Activated T-helper 17 cell treated with anti-CD3 and anti-CD28 coated beads, Interleukin-2, amount 50 U/mL, for 72 hours (primary cell): ENCODE measurements around the gene VCAN. TPM values are rescaled to one million over a fixed set of nuclear protein-coding genes. Genes with fewer than 3 reads are reported as not detected.
A peak's percentile ranks its signal among the peaks of the same experiment; 100 is the strongest.

Source experiments
- ATAC-seq: fragments of 150-1000 bp; cut with Tn5 transposase; replicated peaks from 2 replicates; pipeline ENCODE4 v1.10.0; 2021; ENCODE audit warnings: mild to moderate bottlenecking, moderate library complexity
- H3K27ac Mint-ChIP-seq: one replicate; pipeline ENCODE4 v1.8.0; 2022; ENCODE audit warnings: mixed read lengths
- H3K27me3 Mint-ChIP-seq: one replicate; pipeline ENCODE4 v1.8.0; 2022; ENCODE audit warnings: mixed read lengths
- H3K36me3 Mint-ChIP-seq: one replicate; pipeline ENCODE4 v1.8.0; 2022; ENCODE audit warnings: low read depth, mild to moderate bottlenecking, mixed read lengths
- H3K4me1 Mint-ChIP-seq: one replicate; pipeline ENCODE4 v1.8.0; 2022; ENCODE audit warnings: mixed read lengths
- H3K4me3 Mint-ChIP-seq: one replicate; pipeline ENCODE4 v1.8.0; 2022; ENCODE audit warnings: mild to moderate bottlenecking, mixed read lengths
- H3K9me3 Mint-ChIP-seq: one replicate; pipeline ENCODE4 v1.8.0; 2022; ENCODE audit warnings: mixed read lengths
- total RNA-seq, 2 donors: library from RNA; stranded (reverse); gene quantifications; one replicate each; pipeline ENCODE4 v1.2.3, GENCODE V29; 2022

The VCAN gene
- total RNA-seq, 2 donors from 2014 or later: 0.13 TPM; not detected in 1

DNA sequence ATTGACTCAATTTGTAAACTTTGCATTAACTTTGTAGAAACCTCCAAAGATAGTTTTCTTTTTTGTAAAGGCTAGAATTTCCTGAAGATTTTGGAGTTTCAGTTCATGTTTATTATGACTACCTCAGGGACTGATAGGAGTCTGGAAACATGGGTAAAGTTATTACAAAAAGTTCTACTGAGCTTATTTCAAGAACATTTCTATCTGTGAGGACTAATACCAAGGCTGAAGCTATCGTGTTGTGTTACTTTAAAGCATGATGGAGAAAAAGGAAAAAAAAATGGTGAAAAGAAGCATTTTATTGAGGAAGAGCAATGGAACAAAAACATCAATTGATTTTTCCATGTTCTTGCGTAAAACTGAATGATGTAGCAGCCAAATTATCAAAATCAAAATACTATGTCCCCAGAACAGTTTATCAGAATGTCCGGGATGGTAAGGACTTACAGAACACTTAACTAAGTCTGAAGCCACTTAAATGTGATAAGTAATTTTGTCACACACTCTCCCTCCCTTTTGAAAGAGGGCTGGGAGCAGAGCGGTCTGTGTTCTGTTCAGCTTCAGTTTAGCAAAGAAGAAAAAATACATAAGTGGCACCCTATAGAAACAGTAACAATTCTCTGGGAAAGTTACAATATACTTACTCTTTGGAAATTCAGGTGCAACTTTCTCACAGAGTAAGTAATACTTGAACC, 25.1 kb upstream of the VCAN start:
- Mint-ChIP-seq H3K4me1 (no peaks in the 10 kb centered on the region), H3K4me3 (no peak overlapping the region), H3K27me3 (peaks cover 10% of the 10 kb centered on the region), H3K27ac (no peak overlapping the region), H3K36me3 (no peaks in the 10 kb centered on the region), H3K9me3 (no peaks in the 10 kb centered on the region)
- ATAC-seq: no peak

DNA sequence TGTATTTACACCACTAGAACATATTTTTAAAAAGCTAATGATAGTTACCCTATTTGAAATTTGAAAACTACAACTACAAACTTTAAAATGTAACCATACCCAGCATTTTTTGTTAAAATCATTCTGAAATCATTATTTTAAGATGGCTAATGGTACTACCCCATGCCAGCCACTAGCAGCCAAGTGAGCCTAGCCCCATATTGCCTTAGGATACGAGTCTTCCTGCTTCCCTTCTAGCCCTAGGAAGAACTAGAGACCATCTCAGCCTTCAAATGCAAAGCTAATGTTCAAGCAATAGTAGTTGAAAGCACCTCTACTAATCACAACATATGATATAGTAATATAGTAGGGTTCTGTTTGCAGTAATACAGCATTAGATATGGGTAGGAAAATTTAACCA, 24.0 kb upstream of the VCAN start:
- Mint-ChIP-seq H3K36me3 (no peaks in the 10 kb centered on the region), H3K27me3 (peaks cover 16% of the 10 kb centered on the region), H3K9me3 (peaks cover under 1% of the 10 kb centered on the region), H3K4me1 (no peaks in the 10 kb centered on the region), H3K27ac (no peak overlapping the region), H3K4me3 (no peak overlapping the region)
- no peak for ATAC-seq

DNA sequence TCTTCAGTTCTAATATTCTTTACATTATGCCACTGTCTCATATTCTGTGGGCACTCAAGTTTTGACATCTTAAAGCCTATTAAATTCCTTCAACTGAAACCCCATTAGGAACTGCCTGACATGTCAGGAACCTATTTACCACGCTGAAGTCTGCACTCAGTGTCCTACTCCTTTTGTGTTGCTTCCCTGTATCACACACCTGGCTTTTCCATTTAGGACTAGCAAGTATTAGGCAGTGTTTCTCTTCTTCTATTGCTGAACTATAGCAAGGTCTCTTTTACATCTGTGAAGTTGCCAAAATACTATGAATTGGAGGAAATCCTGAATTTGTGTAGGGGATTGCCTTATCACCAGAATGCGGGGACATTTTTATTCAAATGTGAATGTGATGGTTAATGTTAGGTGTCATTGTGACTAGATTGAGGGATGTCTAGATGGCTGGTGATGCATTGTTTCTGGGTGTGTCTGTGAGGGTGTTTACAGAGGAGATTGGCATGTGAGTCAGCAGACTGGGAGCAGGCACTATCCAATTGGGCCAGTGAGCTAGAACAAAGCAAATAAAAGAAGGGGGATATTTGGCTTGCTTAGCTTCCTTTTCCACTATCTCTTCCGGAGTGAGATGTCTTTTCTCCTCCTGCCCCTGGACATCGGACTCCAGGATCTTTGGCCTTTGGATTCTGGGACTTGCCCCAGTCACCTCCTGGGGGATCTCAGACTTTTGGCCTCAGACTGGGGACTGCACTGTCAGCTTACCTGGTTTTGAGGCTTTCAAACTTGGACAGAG, 21.2 kb upstream of the VCAN start:
- Mint-ChIP-seq H3K4me3 (no peak overlapping the region), H3K27ac (no peak overlapping the region), H3K4me1 (no peaks in the 10 kb centered on the region), H3K36me3 (no peaks in the 10 kb centered on the region), H3K27me3 (peaks cover 21% of the 10 kb centered on the region), H3K9me3 (peaks cover 12% of the 10 kb centered on the region)
- no peak for ATAC-seq

DNA sequence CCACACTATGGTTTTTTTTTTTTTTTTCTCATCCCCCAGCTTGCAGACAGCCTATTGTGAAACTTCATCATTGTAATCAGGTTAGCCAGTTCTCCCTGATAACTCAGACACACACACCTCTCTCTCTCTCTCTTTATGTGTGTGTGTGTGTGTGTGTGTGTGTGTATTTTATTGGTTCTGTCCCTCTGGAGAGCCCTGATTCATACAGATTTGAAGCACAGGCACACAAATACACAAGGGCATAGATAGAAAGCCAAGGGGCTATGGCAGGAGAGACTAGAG, 20.6 kb upstream of the VCAN start:
- no peak overlapping the region for H3K4me3 Mint-ChIP-seq
- H3K4me1 Mint-ChIP-seq: no peaks in the 10 kb centered on the region
- ATAC-seq: no peak
- no peak overlapping the region for H3K27ac Mint-ChIP-seq
- H3K36me3 Mint-ChIP-seq: no peaks in the 10 kb centered on the region
- peaks cover 21% of the 10 kb centered on the region for H3K27me3 Mint-ChIP-seq
- H3K9me3 Mint-ChIP-seq: peaks cover 12% of the 10 kb centered on the region

DNA sequence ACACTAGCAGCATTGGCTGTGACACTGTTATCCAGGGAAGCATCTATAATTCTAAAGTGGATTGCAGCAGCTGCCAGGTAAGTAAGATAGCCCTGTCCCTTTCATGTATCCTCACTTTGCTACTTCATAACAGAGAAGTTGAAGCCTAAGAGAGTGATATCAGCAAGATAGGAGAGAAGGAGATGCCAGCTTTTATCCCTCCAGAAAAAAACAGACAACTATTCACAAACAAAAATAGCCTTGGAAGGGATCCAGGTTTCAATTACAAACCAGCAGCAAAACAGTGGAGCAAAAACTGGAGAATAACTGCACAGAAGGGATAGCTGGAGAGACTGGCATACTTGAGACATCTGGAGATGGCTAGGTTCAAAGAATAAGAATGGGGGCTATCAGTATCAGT, 19.6 kb upstream of the VCAN start:
- Mint-ChIP-seq H3K36me3 (no peaks in the 10 kb centered on the region), H3K27me3 (peaks cover 21% of the 10 kb centered on the region), H3K4me3 (no peak overlapping the region), H3K4me1 (no peaks in the 10 kb centered on the region), H3K27ac (no peak overlapping the region), H3K9me3 (peaks cover 12% of the 10 kb centered on the region)
- ATAC-seq: no peak

DNA sequence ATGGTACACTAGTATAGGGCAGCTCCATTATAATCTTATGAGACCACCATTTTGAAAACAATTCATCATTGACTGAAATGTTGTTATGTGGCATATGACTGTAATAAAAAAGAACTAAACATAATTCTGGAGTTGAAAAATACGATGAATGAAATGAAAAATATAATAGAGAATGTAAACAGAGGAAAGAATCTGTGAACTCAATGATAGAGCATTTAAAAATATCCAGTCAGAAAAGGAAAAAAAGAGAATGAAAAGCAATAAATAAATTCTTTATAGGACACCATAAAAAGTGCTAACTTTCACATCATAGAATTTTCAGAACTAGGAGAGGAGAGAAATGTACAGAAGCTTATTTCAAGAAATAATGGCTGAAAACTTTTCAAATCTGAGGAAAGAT, 17.6 kb upstream of the VCAN start:
- Mint-ChIP-seq H3K4me1 (no peaks in the 10 kb centered on the region), H3K27ac (no peak overlapping the region), H3K9me3 (peaks cover 12% of the 10 kb centered on the region), H3K36me3 (no peaks in the 10 kb centered on the region), H3K27me3 (peaks cover 21% of the 10 kb centered on the region), H3K4me3 (no peak overlapping the region)
- ATAC-seq: no peak

DNA sequence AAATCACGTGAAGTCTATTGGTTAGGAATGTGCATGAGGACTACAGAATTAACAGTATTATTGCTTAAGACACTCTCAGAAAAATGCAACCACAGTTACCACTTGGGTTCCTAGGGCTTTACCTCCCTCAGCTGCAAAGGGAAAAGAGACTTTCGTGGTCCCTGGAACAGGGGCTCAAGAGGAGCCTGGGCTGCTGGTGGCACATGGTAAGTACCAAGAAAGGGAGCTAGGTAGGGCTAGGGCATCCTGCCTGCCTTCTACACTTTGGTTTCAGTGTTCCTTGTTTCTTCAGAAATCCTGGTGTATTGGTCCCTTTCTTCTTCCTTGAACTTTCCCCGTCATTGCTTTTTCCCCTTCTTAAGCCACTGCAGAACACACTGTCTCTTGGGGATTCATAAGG, 7.3 kb upstream of the VCAN start:
- Mint-ChIP-seq H3K9me3 (no peaks in the 10 kb centered on the region), H3K27ac (no peak overlapping the region), H3K4me1 (no peaks in the 10 kb centered on the region), H3K27me3 (peaks cover 35% of the 10 kb centered on the region), H3K36me3 (no peaks in the 10 kb centered on the region), H3K4me3 (no peak overlapping the region)
- ATAC-seq: no peak

DNA sequence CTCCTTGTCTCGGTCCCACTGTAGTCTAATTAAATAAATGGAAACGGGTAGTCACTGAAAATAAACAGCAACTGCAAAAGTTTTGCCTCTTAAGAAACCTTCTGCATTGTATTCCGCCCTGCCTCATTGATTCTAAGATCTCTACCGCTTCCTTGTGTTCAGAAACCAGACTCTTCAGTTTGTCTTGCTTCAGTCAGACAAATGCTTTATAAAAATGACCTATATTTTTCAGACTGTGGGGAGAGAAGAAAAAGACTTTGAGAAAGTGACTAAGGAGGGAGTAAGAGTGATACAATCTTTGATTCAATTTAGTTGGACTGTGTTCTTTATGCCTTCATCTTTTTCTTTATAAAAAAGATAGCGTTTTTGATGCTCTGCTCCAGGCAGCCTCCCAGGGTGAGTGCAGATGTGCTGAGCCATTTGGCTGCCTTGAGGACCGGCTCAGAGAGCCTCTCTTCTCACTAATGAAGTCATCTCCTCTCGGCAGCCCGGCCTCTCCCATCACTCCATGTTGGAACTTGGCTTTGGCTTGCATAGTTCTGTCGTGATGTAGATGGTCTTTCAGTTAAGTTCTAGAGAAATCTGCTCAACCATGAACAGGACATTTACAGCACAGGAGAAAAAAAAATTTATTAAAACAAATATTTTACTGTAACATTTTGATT, 4.0 kb upstream of the VCAN start:
- peaks cover 63% of the 10 kb centered on the region for H3K27me3 Mint-ChIP-seq
- H3K27ac Mint-ChIP-seq: no peak overlapping the region
- H3K4me1 Mint-ChIP-seq: peaks cover 6% of the 10 kb centered on the region

DNA sequence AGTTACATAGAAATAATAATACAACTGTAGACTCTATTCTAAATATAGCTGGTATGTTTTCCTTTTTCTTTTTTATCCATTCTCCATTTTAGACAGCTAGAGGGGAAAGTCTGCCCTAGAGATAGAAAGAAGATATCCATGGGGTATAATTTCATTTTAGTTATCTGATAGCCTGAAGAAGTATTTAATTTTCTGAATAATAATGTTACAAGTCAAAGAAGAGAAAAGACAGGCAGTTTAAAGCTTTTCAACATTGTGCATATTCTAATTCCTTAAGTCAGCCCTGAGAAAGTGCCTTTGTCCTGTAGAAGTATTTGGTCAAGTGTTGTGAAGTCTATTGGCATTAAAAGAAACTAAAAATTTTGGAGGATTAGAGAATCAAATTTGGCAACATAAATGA, 2.5 kb upstream of the VCAN start:
- H3K4me1 Mint-ChIP-seq: peaks cover 15% of the 10 kb centered on the region
- peaks cover 8% of the 10 kb centered on the region for H3K36me3 Mint-ChIP-seq
- no peak for ATAC-seq
- H3K4me3 Mint-ChIP-seq: no peak overlapping the region
- no peaks in the 10 kb centered on the region for H3K9me3 Mint-ChIP-seq
- no peak overlapping the region for H3K27ac Mint-ChIP-seq
- peaks cover 72% of the 10 kb centered on the region for H3K27me3 Mint-ChIP-seq

More for the DNA sequence above, 4.0 kb upstream of the VCAN start:
- no peak for ATAC-seq
- no peaks in the 10 kb centered on the region for H3K36me3 Mint-ChIP-seq
- H3K4me3 Mint-ChIP-seq: no peak overlapping the region
- no peaks in the 10 kb centered on the region for H3K9me3 Mint-ChIP-seq

DNA sequence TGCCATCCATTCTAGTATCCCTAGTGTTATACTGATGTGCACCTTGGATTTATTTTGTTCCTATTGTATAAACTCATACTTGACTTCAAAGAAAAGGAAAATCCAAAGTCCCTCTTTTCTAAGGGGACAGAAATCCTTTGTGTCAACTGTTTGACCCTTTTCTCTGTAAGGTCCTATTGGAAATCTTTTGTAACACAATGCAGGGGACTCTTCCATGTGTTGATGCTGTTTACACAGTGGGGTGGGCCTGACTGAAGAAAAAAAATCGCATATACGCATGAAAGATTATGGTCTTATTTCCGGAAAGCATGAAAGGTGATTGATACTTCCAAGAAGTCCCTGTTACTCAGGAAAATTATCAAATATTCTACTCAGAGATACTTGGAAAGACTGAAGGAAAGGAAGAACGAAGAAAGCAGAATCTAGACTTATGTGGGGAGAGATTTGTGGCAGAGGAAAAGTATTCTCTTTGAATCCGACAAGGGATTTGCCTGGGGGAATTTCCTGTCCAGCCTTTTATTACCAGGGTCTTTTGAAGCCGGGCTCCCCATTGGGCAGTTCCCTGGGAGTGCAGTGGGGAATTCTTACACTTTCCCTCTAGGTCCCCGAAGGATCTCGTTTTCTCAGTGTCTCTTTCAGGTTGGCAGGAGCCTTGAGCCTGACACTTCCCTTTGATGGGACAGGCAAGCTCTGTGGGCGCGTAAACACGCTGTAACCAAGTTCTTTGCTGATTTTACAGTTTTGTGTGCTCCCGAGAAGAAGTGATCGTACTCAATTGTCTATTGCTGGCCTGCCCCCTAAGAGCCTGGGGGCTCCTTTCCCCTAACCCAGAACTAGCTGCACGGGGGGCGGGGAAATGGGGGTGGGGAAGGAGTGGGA, 779 bp upstream of the VCAN start:
- H3K36me3 Mint-ChIP-seq: peaks cover 8% of the 10 kb centered on the region
- H3K27ac Mint-ChIP-seq: no peak overlapping the region
- H3K27me3 Mint-ChIP-seq: peaks cover 74% of the 10 kb centered on the region
- peaks cover 16% of the 10 kb centered on the region for H3K4me1 Mint-ChIP-seq
- H3K4me3 Mint-ChIP-seq: peak overlapping the region; percentile 82
- no peak for ATAC-seq
- no peaks in the 10 kb centered on the region for H3K9me3 Mint-ChIP-seq

DNA sequence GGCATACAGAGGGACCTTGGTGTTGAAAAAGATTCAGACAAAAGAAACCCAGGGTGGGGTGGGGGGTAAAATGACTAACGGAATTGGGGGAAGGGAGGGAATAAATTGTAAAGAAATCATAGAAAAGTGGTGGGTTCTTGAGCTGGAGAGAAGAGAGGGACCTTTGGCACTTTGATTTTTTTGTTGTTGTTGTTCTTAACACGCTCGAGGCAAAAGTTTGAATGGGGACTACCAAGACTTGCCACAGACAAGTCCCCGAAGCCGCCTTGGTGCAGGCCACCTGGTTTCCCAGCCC, 616 bp downstream of the VCAN start:
- Mint-ChIP-seq H3K27me3 (peaks cover 77% of the 10 kb centered on the region), H3K9me3 (no peaks in the 10 kb centered on the region), H3K27ac (no peak overlapping the region)

DNA sequence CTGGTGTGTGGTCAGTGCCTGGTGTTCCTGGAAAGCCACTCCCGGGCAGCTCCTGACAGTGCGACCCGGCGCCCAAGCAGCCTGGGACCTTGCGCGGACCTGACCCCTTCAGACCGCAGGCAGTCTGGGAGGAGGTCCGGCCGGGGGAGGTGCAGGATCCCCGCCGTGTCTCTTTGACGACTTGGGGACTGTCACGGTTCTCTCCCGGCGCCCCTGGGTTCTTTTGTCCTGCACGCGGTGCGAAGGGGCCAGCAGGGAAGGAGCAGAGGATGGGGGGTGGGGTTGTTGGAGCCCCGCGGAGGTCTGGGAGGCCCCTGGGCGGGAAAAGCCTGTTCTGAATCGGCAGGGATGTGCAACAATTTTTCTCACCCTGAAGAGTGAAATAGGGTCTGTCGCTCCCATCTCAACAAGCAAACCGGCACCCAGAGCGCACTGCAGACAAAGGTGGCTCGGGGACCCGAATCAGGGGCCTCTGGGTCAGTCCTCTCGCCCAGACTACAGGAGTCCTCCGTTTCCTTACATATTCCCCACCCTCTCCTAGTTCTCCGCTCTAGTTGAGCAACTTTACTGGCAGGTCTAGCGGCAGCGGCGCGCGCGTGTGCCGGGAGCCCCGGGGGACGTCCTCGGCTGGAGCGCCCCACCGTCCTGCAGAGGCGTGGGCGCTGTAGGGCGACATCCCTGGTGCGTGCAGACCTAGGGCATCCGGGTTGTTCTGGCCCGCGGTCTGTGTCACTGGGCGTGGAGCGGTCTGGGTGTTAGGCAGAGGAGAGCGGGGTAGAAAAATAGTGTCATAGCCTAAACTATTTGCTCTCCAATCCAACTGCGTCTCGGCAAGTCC, 1.2 kb downstream of the VCAN start:
- peak; percentile 65 for ATAC-seq
- H3K4me1 Mint-ChIP-seq: peaks cover 16% of the 10 kb centered on the region
- peaks cover 72% of the 10 kb centered on the region for H3K27me3 Mint-ChIP-seq
- no peak overlapping the region for H3K27ac Mint-ChIP-seq
- H3K4me3 Mint-ChIP-seq: peak overlapping the region; percentile 82
- peaks cover 8% of the 10 kb centered on the region for H3K36me3 Mint-ChIP-seq
- no peaks in the 10 kb centered on the region for H3K9me3 Mint-ChIP-seq

More for the DNA sequence above, 616 bp downstream of the VCAN start:
- peak overlapping the region; percentile 82 for H3K4me3 Mint-ChIP-seq
- ATAC-seq: no peak
- H3K4me1 Mint-ChIP-seq: peaks cover 16% of the 10 kb centered on the region
- H3K36me3 Mint-ChIP-seq: peaks cover 8% of the 10 kb centered on the region

DNA sequence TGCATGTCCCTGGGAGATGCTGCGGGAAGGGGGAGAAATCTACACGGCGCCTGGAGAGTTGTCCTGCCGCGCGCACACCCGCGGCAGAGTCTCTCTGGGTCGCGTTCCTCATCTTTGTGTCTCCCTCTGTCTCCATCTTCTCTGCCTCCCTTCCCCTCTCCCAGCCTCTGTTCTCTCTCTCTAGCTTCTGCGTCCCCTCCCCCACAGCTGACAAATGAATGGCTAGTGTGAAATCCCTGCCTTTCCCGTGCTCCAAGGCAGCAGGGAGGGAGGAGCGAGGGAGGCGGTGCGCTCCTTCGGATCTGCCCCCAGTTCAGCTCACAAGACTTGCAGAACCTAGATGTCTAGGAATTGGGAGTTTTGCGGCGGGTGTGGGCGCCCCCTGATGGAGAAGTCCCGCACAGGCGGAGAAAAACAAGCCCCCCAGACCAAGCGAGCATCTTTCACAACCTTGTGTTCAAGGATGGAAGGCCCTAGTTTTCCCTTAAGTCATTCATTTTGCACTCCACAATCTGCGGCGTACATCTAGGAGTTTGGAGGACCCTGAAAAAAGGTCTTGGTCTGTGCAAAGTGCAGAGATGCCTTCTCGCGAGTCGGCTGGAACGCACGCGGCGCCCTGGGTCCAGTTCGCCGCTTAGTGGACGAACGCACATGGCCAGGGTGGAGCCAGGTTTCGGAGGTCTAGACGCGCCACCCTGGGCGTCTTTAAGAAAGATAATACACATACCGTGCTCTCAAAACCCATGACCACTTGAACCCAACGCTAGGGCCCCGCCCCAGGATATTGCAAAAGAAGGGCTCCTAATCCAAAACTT, 2.0 kb downstream of the VCAN start:
- ATAC-seq: peak; percentile 55
- Mint-ChIP-seq H3K27me3 (peaks cover 68% of the 10 kb centered on the region), H3K36me3 (peaks cover 8% of the 10 kb centered on the region), H3K4me1 (peaks cover 16% of the 10 kb centered on the region), H3K27ac (no peak overlapping the region), H3K9me3 (no peaks in the 10 kb centered on the region), H3K4me3 (peak overlapping the region; percentile 82)
